Fibroblast of skin of back (primary cell): Measurements from ENCODE around the gene MUSK. TPM values are rescaled to one million over a fixed set of nuclear protein-coding genes. Genes with fewer than 3 reads are reported as not detected.
A peak's percentile ranks its signal among the peaks of the same experiment; 100 is the strongest.

ENCODE experiments used
- DNase-seq: peaks from one replicate; pipeline ENCODE4 v3.0.0-alpha.2; 2013
- polyA plus RNA-seq, 2 experiments: library from polyadenylated mRNA; unstranded; fragments of 120-200 nt; gene quantifications; one replicate each; pipeline ENCODE4 v1.2.1, GENCODE V29; 2013; ENCODE audit not compliant: insufficient read length in 2 of 2

The MUSK gene
- polyA plus RNA-seq (2013, experiment 1 of 2; ENCODE audit: insufficient read length) = 0.23 TPM
- polyA plus RNA-seq (2013, experiment 2 of 2; ENCODE audit: insufficient read length) = 0.11 TPM

DNA sequence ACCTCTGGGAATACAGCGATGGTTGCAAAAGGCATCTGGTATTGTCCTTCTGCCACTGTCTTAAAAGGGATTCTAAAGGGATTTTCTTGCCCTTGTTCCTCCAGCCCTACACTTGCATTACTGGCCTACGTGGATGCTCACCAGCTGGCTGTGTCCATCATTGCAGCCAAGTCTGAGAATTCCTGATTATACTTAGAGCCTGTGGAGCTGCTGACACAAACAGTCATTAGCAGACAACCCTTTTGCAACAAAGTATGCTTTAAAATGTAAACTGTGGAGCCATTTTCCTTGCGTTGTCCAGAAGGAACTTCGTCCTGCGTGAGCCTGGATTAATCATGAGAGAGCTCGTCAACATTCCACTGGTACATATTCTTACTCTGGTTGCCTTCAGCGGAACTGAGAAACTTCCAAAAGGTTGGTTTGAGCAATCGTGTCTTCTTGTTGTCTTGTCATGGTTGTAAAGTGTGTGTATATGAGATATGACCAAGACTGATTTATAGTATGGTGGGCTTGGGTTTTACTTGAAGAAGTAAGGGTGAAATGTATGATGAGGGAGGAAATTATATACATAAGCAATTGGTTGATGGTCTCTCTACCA is at the start of gene MUSK:
Gene MUSK (plus strand): TSS at position 222 of the 598 bp plus-strand sequence. CDS start 114 bp downstream, at position 336.
- no peak for DNase-seq

DNA sequence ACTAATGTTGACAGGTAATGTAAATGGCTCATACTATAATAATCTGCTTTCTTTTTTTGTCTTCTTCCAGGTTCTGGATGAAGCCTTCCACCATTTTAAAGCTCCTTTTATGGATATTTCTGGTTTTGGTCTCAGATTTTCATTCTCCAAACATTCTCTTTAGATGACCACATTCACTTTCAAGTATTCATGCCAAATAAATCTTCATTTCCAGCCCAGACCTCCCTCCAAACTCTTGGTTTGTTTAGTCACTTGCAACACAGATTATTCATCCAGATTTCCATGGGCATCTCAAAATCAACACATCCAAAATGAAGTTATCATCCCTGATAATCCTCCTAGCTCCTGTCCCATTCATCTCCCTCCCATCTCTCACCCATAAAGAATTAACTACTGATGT is 48.8 kb upstream of the MUSK start:
- DNase-seq = peak; percentile 77

DNA sequence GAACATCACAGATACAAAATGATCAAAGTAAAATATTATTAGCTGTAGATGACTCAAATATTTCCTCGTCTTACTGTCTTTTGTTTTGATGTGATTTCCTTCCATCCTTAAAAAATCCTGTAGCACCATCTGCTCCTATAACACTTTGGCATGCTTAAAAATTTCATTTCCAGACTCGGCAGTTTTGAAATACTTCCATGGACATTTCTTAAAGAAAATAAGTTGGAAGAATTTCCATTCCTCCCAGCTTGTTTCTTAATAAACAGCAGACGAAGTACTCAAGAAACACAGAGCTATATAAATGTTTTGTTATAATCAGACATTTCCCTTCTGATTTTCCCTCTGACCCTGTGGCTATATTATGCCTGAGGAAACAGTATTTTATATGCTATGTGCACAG is 47.9 kb upstream of the MUSK start:
- no peak for DNase-seq

DNA sequence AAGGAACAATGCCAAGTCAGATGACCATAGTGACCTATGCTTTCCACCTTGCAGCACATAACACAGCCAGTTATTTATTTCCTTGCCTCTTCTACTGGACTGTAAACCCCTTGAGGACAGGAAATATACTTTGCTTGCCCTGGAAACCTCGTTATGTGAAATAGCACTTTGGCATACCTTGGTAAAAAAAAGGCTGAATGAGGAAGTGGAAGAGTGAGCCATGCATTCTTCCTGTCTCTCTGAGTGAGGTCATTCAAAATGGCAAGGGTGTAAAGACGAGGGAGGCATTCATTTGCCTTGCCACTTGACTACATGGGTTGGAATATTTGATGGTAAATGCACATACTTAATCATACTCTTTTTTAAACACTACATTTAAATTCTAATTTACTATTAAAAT is 46.2 kb upstream of the MUSK start:
- DNase-seq = no peak

DNA sequence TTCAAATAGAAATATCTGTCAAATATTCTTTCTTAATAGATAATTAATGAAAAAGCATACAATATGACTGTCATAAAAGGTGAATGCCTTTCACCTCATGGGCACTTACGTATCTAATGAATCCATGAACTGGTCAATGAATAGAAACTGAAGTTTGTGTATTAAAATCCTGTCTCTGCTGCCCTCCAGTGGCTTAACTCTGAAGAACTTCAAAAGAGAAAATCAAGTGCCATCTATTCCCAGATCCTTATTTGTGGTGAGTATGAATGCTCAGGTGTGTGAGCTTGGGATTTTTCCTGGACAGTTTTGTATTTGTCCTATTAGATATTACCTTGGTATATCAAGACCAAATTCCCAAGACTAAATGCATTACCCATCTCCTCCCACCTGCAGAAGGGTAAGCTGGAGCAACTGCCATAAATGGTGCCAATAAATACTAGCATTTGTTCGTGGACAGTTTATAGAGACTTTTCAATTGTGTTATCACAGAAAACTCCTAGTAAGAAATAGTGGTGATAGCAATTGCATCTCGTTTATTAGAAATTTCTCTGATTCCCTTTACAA is 45.0 kb upstream of the MUSK start:
- DNase-seq = peak; percentile 58

DNA sequence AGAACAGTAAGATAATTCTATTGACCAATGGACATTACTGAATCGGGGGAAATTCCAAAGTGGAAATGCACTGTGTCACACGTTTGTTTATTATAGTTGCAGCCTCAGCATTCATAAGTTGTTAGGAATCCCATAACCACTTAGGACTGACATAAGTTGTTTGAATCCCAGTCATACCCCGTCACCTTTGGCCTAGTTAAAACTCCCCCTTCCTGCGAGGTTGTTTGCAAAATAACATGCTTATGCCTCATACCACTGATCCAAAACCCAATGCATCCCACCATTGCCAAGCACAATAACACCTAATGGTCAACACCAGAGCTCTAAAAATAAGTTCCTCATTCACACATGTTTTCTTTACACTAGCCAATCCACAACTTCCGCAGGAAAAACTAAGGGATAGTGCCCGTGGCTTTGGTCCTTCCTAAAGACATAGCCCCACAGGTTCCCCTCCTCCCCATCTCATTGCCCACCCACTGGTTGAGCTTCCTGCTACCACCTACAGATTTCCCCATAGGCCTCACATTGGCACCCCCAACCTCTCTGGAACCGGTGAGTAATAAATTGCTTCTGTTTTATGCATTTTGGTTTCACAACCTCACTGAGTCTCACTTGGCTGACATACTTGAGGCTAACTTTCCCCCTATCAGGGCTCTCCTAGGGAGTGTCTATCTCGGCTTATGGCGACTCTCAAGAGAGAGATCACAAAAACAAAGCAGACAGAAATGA is 42.3 kb upstream of the MUSK start:
- DNase-seq = peak; percentile 77

DNA sequence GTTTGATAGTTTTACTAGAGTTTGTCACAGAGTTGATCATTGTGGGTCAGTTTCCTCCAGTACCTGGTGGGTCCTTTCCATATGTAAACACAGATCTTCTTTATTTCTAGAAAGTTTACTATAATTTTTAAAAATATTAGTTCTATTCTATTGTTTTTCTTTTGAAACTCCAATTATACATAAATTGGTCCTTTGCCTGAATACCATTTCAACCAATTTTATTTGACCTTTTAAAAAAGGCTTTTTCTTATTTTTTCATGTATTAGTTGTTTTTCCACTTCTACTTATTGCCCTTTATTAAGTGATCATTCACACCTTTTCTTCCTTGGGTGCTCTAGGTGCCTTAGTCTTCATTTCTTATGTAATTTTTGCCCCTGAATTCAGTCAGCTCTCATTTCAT is 33.0 kb upstream of the MUSK start:
- DNase-seq = no peak

DNA sequence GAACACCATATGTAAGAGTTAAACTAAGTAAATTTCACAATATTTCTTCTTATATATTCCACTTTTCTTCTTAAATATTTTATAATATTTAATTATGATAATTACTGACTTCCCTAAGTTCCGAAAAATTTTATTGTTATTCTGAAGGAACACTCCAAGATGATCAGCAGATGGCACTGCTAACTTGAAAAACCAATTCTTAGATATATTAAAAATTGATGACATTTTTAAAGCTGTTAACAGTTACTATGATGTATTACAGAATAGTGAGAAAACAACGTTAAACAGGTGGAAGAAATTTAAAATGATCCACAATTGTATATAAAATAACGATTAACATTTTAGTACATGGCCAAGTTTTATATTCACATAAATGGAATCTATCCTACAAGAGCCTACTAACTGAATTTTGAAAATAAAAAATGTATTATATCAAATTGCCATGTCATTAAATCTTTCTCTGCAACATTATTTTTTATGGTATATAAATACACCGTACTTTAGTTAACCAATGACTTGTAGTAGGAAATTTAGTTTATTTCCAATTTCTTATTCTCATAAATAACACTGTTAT is 30.1 kb upstream of the MUSK start:
- DNase-seq = peak; percentile 54

DNA sequence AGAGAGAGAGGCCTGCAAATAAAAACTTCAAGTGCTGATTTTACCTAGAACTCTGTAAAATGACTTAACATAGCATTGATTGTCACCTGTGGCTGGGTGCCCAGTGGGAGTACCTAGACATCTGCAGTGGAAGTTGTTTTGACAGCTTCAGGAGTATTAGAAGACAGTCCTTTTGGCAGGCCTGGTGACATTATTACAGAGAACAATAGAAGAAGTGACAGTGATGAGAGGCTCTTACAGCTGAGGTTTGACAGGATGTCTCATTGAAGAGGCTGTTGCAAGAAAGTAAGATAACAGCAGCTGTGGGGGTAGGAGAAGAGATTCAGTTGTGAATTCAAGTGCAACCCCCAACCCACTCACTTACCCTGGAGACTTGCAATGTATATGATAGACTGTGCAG is 27.9 kb upstream of the MUSK start:
- no peak for DNase-seq

DNA sequence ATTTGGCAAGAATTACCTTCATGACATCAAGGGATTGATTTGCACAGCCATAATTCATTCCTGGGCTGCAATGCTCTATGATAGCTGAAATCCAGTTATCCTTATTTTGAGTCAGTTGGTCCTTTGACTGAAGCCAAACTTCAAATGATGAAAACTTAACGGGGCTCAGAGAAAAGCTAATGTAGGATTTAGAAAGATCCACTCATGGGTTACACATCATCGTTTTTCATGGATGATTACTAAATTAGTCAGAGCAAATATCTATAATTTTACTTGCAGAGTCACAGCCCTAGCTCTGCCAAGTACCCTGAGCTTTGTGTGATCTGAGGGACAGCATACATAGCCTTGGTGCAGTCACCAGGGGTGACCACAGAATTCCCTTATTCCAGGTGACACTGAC is 27.3 kb upstream of the MUSK start:
- peak; percentile 61 for DNase-seq

DNA sequence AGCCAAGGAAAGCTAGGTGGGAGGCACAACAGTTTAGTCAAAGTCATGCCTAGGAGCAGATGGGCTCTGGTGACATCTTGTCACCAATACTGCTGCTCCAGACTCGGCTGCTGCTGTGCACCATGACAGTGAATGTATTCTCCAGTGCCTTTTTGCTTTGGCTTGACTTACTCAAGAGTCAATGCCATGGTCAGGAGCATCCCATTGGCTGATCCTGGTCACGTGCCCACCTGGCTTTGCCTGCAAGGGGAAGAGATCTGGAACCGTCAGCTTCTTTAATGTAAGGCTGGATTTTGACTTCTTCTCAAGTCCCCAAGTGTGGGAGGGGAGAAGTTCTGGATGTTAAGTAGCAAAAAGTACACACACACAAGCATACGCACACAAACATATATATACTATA is 19.9 kb upstream of the MUSK start:
- no peak for DNase-seq

DNA sequence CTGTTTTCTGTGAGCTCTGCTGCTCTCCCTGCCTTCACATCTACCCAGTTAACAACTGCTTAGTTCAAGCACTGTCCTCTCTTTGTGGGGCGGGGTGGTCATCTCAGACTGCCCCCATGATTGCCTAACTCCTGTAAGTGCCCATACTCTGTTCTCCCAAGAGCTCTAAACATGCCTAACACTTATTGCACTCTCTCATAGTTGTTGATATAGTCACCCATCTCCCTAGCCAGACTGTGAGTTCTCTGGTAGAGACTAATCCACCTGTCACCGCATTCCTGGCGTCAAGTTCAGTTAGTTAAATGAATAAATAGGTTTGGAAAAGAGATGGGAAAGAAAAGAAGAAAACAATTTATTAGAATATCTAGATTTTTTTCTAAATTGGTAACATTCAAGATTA is 18.3 kb upstream of the MUSK start:
- DNase-seq = peak; percentile 81

DNA sequence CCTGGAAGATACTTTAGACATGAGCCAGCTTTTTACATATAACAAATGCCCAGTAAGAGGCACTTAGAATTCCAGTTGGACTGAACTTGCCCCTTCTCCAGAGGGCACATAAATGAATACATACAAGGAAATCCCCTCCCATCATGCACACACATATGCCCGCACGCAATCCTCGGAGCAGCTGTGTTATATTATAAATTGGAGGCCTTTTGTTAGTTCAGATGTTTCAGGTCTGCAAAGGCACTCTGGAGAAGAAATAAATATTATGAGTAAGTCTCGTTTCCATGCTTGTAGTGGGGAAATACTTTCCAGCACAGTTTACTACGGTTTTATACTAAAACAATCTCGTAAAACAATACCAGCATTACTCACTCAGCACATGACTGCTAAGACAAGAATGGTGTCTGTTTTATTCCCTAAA is 17.6 kb upstream of the MUSK start:
- DNase-seq = peak; percentile 98

DNA sequence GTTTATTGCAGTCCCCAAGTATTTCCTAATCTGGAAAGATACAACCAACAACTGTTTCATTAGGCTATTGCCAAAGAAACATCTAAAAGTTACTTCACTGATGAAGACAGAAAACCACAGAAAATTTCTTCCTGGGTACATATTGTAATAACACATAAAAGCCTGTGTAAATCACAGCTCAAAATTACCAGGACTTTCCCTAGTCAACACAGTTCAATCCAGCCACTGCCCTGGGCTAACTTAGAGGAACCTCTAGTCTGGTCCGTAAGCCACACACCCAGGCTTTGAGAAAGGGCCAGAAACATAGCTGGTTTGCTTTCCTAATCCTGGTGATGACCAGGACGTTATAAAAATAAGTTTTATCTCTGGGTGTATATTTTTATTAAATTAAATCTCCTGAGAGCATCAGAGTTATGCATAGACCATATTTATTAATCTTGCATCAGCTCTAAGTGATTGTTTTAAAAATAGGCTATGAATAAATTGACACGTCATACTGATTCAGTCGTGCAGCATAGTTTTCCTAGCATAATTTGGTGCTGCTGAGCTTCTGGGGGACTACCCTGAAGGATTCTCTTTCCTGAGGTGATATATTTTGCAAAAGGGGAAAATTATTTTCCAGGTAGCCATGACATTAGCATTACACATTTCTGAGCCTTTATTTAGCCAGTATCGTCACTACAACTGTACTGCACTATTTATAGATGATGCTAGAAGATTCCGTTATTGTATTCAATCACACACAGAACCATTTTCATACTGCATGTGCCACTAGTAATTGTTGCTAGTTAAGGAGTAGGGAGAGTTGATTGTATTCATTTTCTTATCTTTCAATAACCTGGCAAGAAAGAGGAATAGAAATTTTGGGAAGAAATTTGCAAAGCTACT is 12.6 kb upstream of the MUSK start:
- DNase-seq = peak; percentile 84

DNA sequence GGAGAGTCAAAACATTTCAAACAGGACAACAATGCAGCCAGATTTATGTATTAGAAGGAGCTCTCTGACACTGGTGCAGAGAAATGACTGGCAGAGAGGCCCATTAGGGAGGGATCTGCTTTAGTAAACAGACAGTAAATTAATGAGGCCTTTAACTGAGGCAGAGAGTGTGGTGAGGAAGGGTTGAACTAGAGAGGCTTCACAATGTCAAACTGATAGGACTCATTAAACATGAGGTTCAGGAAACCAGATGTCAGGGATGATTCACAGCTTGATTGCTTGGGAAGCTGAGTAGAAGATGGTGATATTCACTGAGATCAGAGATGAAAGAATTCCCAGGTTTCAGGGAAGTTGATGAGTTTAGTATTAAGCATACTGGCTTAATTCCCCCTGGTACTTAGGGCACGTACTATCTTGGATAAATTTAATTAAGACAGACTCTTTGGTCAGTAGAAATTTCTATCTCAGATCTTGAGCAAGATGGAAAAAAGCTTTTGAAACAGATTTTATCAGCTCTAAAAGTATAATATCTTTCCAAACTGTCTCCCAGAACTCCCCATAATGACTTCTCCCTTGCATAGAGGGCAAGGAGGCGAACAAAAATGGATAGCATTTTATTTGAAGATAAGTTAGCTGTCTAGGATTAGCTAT is 8.6 kb upstream of the MUSK start:
- peak; percentile 61 for DNase-seq

DNA sequence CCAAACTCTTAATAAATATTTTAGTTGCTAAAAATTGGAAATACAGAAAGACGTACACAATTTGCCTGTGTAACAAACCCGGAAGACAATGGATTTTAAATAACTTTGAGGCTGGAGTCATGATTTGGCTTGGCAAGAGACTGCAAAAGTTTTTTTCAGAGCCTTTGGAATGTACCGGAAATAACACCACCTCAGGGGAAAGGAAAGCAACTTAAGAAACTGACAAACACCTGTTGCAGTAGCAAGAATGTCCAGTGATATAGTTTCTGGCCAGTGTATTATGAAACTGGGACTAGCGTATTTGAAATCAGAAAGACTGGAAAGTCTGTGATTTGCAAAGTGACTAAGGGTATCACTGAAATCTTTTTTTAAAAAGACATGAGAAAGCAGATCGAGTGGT is 842 bp downstream of the MUSK start:
- no peak for DNase-seq

DNA sequence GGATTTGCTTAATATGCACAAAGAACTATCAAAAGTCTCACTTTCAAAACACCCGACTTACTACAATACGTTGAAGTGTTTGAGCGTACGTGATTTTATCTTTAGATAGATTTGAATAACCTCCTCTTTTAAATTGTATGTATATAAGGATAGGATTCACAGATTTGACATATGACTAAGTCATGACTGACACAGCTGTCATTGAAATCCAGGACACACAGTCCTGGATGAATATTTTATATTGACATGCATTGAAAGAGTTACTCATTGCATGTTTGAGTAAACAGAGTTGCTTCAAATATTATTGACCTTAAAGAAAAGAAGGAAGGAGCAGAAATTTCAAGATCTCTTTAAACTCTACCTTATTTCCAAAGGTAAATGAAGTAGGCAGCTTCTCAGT is 3.3 kb downstream of the MUSK start:
- no peak for DNase-seq

DNA sequence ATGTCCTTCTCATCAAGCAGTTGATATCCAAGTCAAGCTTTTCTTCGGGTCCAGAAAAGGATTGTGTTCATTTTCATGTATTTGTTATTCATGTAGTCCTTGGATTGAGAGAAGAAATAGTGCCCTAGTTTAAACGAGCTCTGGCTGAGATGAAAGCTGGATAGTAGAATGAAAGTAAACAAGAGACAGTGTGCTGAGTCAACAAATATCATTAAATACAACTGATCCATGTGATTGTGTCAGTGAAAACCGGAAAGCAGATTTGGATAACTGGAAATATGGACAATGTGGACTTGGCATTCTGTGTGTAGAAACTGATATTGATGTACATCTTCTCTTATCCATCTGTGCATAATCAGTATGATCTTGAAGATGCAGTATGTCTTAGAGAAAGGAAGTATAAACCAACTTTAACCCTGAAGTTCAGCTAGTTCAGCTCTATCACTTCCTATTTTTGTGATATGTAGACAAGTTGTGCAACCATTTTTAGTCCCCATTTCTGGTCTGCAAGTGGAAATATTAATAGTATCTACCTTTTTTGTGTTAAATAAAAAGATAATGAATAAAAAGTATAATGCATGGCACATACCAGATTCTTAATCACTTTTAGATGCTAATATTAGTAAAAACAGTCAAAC is 4.4 kb downstream of the MUSK start:
- DNase-seq = no peak

DNA sequence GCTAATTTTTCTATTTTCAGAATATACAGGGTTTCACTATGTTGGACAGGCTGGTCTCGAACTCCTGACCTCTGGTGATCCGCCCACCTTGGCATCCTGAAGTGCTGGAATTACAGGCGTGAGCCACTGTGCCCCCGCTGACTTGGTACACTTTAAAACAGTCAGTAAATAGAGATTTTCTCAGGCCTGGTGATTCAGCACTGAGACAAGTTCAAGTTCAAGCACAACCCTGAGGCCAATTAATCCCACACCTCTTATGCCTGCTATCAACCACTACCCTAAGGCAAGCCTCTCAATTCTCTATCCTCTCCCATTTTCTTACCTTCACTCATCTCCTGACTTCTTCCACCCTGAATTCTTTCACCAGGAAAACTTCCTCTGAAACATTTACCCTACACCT is 18.9 kb downstream of the MUSK start:
- DNase-seq = no peak

DNA sequence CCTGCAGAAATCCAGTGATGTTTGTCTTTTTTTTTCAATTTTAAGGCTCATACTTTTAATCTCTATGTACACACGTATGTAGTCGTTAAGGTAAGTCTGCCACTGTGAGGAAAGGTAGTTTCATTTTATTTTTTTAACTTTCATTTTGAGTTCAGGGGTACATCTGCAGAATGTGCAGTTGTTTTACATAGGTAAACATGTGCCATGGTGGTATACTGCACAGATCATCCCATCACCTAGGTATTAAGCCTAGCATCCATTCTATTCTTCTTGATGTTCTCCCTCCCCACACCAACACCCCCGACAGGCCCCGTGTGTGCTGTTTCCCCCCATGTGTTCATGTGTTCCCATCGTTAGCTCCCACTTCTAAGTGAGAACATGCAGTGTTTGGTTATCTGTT is 19.7 kb downstream of the MUSK start:
- no peak for DNase-seq

DNA sequence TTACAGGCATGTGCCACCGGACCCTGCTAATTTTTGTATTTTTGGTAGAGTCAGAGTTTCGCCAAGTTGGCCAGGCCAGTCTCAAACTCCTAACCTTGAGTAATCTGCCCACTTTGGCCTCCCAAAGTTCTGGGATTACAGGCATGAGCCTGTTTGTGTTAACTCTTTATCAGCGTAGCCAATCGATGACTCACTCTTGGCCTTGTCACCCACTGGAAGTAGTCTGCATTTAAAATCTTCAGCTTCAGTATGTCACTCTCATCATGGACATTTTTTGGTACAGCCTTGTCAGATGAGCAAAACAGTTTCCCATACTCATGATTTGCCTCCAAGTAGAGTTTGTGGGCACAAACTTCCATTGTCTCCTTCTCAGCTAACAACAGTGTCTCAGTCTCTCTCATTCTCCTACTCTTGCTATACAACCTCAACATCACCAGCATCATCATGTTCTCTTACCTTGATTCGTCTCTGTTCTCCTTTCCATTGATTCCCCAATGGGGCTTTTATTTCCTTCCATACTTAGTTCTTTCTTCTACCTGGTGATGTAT is 22.5 kb downstream of the MUSK start:
- DNase-seq = peak; percentile 40
